Activated CD4-positive, alpha-beta T cell treated with anti-CD3 and anti-CD28 coated beads for 48 hours (primary cell): ENCODE data around the gene ZNF587.
"Not testable (repeated sequence)": the region's sequence is repeated elsewhere in the genome, so short reads cannot be mapped to it uniquely, and the experiment has no call there.

ENCODE experiments used
- DNase-seq: peaks from one replicate; pipeline ENCODE4 v3.0.0-alpha.2; 2020

ZNF587 gene

GRCh38 chr19:57888560-57889231, 39.0 kb downstream of the ZNF587 start, which contains the start of gene ZNF814:
Gene ZNF814 (minus strand): TSS chr19:57889037. CDS start chr19:57888802, 235 bp downstream.
- DNase-seq = peak; percentile 90

- DNase-seq = not testable (repeated sequence)
These were observed 41.0 kb downstream of the ZNF587 start for GRCh38 chr19:57890706-57891105.

- no peak for DNase-seq
These were observed 50.7 kb downstream of the ZNF587 start for GRCh38 chr19:57900311-57900710.

- no peak for DNase-seq
These were observed 54.0 kb downstream of the ZNF587 start for GRCh38 chr19:57903618-57904184.

- DNase-seq = no peak
These were observed 55.6 kb downstream of the ZNF587 start for GRCh38 chr19:57905258-57905657.

GRCh38 chr19:57907394-57907793, 57.7 kb downstream of the ZNF587 start:
- DNase-seq = no peak

- no peak for DNase-seq
These were observed 64.9 kb downstream of the ZNF587 start for GRCh38 chr19:57914531-57914930.
